Smooth muscle cell of the umbilical artery (primary cell): Measurements from ENCODE around the gene PLXNA4. TPM values are rescaled to one million over a fixed set of nuclear protein-coding genes. Genes with fewer than 3 reads are reported as not detected.

Experiments
- total RNA-seq: library from RNA; depleted of rRNA; stranded (reverse); fragments of >200 nt; gene quantifications from 2 replicates; pipeline ENCODE4 v1.2.3, GENCODE V29; 2014

Gene PLXNA4
- 2.4 and 6.5 TPM in 2 replicates for total RNA-seq

GRCh38 chr7:132575982-132576720, at the start of gene PLXNA4:
Gene PLXNA4 (minus strand): TSS chr7:132576470. CDS start chr7:132508693, 67,777 bp downstream.

